GM21515 (cell line): Measurements from ENCODE around the gene COL4A2.

ENCODE experiments used
- ATAC-seq: cut with Tn5 transposase; IDR thresholded peaks from one replicate; pipeline ENCODE4 v1.9.1; 2021; ENCODE audit not compliant: unreplicated experiment

The COL4A2 gene

DNA sequence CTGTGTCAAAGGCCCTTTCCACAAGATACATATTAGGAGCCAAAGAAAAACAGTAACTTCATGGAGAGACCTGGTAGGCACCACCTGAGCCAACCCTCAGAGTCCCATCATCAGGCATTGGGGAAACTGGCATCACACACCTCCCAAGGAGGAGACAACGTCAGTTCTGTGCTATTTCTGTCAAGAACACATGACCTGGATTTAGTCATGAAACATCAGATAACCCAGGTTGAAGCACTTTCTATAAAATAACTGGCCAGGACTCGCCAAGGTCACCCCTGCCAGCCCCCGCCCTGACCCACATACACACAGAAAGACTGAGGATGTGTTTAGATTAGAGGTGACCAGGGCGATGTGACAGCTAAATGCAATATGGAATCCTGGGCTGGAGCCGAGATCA is 35.8 kb upstream of the COL4A2 start:
- ATAC-seq, result no peak

DNA sequence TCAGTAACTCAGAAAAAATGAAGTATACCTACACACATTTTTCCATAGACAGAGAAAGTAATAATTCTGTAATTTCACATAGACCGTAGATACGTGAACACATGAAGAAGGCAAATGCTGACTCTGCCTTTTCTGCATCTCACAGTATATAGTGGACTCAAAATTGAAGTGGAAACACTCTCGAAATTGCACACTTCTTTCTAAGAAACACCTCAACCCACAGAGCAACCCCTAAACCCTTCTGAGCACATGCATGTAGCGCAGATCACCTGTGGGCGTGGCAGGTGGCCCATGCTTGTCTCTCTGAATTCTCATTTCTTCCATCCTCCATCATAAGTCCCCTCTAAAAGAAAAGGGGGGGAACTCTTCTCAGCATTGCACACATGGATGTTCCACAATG is 34.9 kb upstream of the COL4A2 start:
- ATAC-seq, result no peak

DNA sequence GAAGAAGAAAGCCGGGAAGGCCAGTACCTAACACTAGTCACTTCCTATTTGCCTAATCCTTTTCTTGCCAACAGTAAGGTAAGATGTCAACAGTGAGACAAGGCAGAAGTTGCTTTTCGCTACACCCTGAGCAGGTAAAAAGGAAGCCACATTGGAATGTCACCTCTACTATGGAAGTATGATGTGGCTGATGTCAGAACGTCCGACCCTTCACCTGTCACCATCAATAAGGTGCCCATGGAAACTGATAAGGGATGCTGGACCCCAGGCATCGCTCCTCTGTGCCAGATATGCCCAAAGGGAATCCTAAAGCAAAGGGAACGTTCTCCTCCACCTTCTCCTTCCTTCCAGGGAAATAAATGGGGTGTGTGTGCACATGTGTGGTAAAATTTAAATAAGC is 34.4 kb upstream of the COL4A2 start:
- ATAC-seq, result no peak

DNA sequence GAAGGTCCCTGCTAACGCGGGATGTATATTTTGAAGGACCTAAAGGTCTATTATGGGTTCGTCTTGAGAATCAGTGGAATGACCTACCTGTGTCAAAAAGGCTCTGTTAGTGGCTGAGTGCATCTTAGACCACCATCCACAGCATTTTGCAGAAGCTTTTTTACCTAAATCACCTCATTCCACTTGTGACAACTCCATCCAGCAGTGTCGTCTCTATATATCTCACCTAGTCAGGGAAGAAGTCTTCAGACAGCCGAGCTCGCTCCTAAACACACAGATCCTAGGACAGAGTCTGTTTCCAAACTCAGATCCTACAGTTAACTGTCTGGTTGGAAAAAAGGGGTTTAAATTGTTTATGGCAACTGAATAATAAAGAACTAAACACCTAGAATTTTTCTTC is 33.8 kb upstream of the COL4A2 start:
- no peak for ATAC-seq

DNA sequence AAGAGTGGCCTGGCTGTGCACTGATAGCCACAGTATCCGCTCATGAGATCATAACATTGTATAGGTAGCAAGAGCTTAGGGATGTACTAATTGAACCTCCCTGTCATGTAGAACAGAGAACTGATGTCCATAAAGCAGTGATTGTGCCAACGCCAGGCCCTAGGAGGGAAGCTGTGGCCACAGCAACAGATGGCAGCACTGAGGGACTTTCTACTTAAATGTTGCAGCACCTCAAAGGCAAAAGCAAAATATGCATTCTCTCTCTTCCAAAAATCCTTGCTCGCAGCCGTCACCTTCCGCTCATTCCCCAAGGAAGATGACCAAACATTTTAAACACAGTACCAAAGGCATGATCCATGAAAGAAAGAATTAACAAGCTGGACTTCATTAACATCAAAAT is 32.4 kb upstream of the COL4A2 start:
- no peak for ATAC-seq

DNA sequence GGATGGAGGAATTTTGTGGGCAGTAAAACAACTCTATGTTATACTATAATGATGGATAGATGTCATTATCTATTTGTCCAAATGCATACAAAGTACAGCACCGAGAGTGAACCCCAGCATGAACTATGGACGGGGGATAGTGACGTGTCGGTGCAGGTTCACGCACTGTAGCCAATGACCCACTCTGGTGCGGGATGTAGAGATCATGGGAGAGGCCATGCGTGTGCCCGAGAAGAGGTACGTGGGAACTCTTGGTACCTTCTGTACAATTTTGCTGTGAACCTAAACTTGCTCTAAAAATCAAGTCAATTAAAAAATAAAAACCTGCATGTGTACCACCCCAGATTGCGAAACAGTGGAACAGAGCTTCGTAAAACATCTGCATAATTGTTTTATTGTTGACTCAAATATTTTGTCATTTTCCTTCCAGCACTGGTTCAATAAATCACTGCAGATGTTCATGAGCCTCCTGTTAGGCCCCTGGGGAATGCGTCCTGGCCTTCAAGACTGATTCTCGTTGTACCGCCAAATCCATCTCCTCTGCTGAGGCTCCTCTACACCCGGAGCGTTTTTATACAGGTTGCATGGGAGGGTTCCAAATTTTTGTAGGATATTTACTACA is 31.0 kb upstream of the COL4A2 start:
- ATAC-seq, result no peak

DNA sequence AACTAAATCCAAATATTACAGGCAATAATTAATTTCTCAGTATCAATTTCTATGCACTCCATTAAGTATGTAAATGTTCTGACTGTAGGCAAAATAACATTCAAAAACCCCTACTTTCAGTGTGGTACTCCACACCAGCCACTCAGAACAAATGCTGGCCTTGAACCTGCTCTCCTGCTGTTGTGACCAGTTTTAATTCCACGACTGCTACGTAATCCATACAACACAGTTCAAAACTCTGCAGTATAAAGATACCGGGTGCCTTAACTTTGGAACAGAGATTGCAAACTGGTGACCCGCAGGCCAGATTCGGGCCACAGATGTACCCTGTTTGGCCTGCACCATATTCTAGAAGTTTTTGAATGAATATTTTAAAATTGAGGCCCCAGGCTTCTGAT is 30.5 kb upstream of the COL4A2 start:
- ATAC-seq, result no peak

DNA sequence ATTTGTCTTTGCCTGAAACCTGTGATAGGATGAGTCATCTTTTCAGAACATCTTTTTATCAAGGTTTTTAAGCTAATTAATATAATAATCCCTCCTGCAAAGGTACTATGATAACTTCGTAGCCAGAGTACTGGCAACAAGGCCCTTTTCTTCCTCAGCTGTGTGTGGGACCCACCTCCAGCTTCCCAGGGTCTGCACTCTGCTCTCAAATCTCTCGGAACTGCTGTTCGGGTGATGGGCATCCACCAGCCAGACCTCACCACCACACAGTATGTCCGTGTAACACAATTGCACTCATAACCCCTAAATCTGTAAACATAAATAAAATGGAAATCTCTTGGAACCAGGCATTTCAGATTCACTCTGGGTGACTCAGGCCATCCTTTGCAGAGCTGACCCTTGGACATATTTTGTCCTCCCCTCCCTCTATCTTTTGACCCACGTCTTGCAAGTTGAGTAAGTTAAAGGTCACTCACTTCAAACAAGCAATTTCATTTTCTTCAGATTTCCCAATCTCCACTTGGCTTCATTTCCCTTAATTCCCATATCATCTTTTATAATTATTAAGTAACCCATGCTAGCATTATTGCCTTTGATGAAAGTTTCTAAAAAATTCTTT is 29.6 kb upstream of the COL4A2 start:
- ATAC-seq, result no peak

DNA sequence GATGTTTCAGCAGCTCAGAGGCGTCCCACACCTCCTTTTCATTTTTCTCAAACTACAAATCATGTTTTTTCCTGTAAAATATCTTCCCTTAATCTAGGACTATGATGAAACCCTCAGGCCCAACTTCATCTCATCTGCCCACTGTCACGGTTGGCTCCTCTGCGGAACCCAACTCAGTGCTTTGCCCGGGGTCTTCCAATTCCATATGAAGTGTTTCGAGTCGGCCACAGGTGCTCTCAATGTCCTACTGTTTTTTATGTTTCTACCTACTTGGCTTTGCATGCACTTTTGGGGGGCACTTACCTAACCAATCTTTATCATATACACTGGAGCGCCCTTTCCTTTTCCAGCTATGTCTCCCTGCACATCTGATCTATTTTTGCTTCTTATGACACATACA is 28.2 kb upstream of the COL4A2 start:
- ATAC-seq, result no peak

DNA sequence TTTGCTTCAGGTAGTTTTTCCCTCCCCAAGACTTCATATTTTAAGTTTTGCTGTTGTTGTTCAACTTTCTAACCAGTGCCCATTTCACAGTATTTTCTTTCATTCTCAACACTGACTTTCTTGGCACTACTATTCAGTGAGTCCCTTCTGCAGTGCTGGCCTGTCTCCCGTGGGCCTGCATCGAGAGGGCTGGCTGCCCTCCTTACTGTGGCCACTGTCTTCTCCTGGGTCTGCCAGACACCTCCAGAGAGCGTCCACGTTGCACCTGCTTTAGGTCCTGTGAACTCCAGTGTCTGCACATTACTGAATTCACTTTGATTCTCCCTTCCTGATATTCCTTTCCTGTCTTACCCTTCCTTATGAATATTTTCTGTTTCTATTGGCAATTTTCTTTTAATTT is 27.4 kb upstream of the COL4A2 start:
- no peak for ATAC-seq

DNA sequence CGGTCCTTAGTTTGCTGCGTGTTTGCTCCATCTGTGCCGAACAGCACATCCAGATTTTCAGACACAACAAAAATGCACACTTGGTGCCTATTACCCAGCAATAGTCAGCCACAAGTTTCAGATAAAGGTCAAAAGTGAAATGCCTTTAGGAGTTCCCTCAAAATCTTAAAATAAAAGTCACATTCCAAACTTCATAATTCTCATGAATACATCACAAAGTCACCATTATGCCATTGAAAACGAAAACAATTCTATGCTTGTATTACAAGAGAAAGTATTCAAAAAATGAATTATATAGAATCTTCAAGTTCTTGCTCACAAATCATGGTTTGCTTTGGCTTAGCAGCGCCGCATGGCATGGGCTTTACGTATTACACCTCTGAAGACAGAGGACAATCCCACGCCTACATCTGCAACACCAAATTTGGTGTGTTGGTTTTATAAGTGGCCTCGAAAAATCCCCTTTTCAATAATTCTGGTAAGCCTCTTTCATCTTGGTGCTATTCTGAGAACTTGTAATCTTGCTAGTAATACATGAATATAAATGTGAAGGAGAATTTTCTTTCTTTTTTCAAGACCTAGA is 26.8 kb upstream of the COL4A2 start:
- no peak for ATAC-seq

DNA sequence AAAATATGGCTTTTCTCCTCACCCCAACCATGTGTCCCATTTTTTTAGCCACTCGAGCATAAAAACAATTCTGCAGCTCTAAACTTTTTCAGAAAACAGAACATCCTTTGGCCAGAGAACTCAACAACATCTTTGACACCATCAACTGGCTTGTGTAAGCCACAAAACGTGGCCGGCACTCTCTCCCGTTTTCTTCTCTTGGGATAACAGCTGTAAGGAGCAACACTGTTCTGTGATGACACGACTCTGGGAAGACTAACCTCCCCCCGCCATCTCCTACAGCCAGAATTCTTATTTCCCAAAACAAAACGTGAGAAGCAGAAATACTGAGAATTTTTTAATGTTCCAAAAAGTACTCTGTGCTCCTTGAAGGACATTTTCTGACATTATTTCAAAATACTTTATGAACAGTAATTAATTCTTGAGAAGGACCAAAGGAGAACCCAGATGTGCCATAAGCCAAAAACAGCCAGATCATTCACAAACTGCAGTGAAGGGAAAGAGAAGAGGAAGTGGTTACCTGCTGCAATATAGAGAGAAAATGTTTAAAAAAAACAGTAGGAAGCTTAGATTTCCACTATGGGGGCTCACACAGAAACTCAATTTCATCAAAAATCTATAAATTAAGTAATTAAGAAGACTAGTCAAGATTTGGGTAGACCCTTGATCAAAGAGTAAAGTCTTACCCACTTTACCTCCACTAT is 25.9 kb upstream of the COL4A2 start:
- no peak for ATAC-seq

DNA sequence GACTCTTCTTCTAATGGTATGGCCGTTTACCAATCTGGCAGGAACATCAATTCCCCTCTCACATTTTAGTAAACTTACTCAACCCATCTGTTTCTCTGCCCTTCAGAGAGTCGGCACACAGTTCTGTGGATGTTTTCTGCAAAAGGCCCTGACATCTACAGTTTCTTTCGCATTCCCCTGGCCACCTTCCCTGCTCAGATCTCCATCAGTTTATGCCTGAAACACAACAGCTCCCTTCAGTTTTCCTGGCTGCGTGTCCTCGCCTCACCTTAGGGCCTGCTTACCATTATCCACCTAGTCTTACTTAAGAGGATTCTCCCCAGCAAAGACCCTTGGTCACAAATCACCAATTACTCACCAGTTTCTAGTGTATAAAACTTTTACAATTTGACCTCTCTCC is 25.3 kb upstream of the COL4A2 start:
- no peak for ATAC-seq

DNA sequence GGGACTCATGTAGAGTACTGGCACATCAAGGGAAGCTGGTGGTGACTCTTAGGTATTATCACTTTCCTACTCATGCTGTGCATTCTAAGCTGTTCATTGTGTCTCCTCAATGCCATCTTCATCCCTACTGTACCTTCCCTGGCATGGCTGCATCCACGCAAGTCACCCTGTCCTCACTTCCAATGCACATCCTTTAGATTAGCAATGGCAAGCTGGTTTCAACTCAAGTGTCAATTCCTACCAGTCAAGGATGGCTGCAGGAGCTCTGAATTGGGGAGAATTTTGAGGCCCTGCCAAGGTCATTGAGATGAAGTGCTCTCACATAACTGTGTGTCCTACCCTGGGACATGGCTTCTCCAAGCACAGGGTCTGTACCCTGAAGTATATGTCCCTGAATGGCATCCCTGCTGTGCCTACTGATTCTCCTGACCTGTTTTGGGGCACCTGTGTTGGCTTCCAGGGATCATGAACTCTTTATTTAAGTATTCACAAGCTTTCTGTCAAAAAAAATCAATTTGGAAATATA is 24.7 kb upstream of the COL4A2 start:
- ATAC-seq, result no peak

DNA sequence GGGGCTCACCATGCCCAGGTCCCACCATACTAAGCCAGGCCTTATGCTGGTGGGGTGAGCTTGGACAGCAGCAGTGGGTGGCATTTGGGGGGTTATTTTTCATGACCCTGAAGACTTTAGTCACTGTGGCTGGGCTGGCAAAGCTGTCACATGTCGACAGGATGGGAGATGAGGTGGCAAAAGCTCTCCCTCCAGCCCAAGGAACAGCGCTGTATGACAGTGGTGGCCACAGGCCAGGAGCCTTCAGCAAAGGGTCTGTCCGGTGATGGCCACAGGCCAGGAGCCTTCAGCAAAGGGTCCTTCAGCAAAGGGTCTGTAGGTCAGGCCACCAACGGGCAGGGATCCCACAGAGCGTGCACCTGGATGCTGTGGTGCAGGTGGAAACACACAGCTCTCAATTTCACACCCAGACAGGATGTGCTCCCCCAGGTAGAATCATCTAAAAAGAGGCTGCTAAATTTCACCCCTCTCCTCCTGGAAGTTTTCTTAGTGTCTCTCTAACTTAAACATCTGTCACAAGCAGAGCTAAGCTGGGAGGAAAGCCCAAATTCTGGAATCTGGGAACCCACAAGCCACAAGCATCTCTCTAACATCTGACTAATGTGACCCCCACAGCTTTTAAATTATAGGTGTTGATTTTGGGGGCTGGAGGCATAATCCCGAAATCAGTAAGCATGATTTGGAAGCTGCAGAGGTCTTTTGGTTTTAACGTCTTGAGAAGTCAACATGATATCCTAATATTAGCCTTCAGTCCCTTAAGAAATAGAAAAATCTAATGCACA is 23.2 kb upstream of the COL4A2 start:
- no peak for ATAC-seq

DNA sequence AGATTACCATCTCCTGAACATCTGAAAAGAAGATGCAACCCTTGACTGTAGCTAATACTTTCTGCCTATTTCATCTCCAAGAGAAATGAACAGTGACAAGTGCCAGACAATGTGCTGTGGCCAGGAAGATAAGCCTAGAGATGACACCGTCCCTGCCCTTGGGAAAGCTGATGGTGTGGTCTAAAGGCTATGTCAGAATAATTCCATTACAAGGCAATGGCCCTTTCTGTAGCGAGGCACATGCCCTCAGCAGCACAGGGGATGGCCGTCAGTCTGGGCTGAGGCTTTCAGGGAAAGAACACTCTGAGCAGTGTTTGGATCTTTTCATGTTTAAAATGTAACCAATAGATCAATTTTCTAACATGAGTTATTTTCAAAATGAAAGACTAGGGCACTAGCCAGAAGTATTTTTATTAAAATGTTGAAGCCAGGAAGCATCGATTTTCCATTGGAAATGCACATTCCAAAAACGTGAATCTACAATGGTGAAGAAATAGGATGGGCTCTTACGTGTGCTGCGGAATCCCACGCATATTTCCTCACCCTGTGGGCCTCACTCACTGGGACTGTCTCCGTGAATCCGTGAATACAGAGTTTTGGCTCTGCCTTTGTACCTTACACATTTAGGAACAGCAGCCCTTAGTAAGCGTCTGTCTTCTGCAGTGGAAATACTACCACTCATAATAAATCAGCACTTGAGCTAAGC is 22.2 kb upstream of the COL4A2 start:
- ATAC-seq, result no peak

DNA sequence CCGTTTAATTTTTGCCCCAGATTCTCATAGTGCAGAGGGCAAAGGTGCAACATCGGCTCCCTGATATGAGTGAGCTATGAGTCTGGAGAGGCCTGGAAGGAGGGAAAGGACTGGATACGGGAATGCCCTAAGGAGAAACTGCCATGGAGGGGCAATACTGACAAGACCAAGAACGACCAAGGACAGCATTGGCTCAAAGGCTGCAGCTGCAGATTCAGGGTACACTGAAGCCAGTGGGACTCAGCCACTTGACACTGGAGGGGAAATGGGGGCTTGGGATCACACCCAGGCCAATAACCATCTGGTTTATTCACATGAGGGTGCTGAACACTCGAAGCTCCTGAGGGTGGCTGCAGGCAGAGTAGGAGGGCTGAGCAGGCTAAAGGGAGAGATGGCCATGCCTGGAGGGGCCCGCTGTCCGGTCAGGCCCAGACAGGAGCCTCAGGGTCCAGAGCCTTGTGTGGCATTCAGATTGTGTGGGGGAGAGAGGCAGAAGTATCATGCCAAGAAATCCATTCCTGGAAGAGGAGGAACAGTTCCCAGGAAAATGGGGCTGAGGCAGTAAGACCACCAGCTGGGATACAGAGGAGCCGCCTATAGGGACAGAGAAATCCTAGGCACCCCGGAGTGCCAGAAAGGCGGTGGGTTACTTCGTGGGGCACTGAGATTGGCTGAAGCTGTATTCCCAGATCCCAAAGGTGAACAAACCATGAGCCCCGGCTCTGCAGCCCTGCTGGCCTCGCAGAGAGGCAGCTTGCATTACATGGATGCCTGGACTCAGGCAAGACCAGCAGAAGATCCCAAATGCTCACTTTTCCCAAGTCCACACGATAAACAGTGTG is 20.9 kb upstream of the COL4A2 start:
- ATAC-seq, result no peak

DNA sequence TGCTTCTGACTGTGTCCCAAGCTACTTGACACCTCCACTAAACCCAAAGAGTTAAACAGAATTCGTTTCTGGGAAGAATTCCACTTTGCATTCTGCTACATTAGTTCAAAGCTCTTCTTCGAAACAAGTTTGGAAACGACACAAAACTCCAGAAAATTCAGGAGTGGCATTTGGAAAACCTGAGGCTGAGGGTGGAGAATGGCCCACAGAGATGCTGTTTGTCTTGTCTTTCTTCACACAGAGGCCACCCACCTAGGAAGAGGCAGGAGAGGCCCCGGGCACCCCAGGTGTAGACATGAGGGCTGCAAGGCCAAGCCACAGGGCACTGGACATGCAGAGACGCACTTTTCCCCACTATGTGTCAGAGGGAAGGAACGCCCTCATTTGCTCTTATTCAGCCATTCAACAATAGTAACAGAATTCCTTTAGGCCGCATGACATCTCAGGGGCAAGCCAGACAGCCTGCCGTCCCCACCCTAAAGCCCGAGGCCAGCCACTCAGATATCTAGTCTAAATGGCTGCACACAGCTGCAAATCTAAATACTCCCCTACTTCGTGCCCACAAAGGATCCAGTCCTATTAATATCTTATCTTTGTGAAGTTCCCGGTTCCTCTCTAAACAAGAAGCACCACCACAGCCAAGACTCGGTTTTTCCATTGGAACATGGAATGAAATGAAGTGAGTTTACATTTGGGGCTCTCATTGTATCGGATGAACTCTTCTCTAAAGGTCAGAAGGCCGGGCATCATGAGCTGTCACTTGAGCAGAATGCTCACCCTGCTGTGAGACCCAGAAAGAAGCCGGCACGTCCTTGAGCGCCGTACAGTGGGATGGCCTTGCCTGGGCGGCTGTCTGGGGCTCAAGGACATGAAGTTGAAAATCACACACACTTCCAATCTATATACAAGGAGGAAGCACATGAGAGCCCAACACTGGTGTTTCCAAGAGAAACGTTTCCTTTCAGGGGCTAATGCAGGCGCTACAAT is 20.0 kb upstream of the COL4A2 start:
- no peak for ATAC-seq

DNA sequence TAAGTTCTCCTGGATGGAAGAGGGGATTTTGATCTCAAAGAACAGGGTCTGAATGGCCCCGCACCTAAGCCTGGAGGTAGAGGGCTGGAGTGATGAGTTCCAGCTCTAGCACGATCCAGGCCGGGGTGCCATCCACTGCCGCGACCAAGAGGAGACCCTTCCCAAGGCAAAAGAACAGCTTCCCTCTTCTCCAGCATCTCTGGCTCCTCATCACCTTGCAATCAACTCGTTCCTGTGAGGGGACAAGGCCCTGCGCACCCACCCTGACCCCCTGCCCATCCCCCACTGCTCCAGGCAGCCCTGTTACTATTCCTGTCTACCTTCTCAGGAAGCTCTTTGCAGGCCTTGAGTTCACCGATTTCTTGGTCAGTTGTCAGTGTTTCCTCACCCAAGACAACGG is 17.9 kb upstream of the COL4A2 start:
- no peak for ATAC-seq
